ENCODE data around the gene DLEC1. TPM values are rescaled to one million over a fixed set of nuclear protein-coding genes. Genes with fewer than 3 reads are reported as not detected.

The DLEC1 gene
- total and polyA plus RNA-seq, 7 donors: 0.16 to 0.60 (median 0.41) TPM

- DNase-seq: peak; percentile 62
- Histone ChIP-seq H3K36me3 (peaks cover 12 to 47% (median 22%) of the 10 kb centered on the region in 4 donors), H3K27me3 (no peaks in the 10 kb centered on the region), H3K27ac (no peak overlapping the region), H3K9me3 (peaks cover 0 to 2% (median 0%) of the 10 kb centered on the region in 4 donors), H3K4me3 (no peak overlapping the region), H3K4me1 (peaks cover 0 to 10% (median 5%) of the 10 kb centered on the region in 4 donors)
- intact Hi-C loops (cut with DNase I): no loop called here
- 75 to 90% methylated on average over 10 of the region's 10 CpGs for WGBS, 2 donors
- TF ChIP-seq EP300 (IDR thresholded peaks at IDR 0.05) (no peak), POLR2AphosphoS5 (IDR thresholded peaks at IDR 0.05) (no peak), POLR2A (IDR thresholded peaks at IDR 0.05) (no peak)
- TF ChIP-seq, protein P1, sequence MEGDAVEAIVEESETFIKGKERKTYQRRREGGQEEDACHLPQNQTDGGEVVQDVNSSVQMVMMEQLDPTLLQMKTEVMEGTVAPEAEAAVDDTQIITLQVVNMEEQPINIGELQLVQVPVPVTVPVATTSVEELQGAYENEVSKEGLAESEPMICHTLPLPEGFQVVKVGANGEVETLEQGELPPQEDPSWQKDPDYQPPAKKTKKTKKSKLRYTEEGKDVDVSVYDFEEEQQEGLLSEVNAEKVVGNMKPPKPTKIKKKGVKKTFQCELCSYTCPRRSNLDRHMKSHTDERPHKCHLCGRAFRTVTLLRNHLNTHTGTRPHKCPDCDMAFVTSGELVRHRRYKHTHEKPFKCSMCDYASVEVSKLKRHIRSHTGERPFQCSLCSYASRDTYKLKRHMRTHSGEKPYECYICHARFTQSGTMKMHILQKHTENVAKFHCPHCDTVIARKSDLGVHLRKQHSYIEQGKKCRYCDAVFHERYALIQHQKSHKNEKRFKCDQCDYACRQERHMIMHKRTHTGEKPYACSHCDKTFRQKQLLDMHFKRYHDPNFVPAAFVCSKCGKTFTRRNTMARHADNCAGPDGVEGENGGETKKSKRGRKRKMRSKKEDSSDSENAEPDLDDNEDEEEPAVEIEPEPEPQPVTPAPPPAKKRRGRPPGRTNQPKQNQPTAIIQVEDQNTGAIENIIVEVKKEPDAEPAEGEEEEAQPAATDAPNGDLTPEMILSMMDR (IDR thresholded peaks at IDR 0.05): no peak
Measured at GRCh38 chr3:38019658-38020341, 19.2 kb upstream of the DLEC1 start.

DNA sequence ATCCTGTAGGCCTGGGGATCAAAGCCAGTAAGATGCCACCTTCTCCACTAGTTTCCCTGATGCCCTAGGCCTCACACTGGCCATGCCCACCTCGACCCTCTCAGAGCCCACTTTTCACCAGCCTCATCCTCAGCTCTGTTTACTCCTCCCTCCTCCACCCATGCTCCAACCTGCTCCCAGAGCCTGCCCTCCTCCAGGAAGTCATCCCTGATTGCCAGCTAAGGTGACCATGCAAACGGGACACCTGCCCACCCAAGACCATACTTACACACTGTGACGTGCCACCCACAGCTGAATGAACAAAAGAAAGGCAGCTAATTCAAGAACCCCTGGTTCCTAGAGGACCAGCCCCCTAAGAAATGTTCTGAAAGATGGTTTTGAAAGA, 18.7 kb upstream of the DLEC1 start:
- intact Hi-C loops (cut with DNase I): no loop called here
- Histone ChIP-seq H3K4me3 (no peak overlapping the region), H3K9me3 (peaks cover 0 to 1% (median 0%) of the 10 kb centered on the region in 4 donors), H3K27me3 (no peaks in the 10 kb centered on the region), H3K27ac (no peak overlapping the region), H3K36me3 (peaks cover 8 to 42% (median 20%) of the 10 kb centered on the region in 4 donors), H3K4me1 (peaks cover 0 to 13% (median 8%) of the 10 kb centered on the region in 4 donors)
- TF ChIP-seq, protein P1 (IDR thresholded peaks at IDR 0.05): no peak
- no peak for TF ChIP-seq EP300 (IDR thresholded peaks at IDR 0.05)
- TF ChIP-seq POLR2AphosphoS5 (IDR thresholded peaks at IDR 0.05): no peak
- TF ChIP-seq POLR2A (IDR thresholded peaks at IDR 0.05): no peak
- WGBS, 2 donors: 59 to 83% methylated on average over 3 of the region's 3 CpGs
- no peak for DNase-seq

GRCh38 chr3:38021196-38021595, 17.8 kb upstream of the DLEC1 start:
- peaks cover 6 to 33% (median 12%) of the 10 kb centered on the region in 4 donors for H3K36me3 ChIP-seq
- peaks cover 0 to 21% (median 16%) of the 10 kb centered on the region in 4 donors for H3K4me1 ChIP-seq
- no peaks in the 10 kb centered on the region for H3K9me3 ChIP-seq
- DNase-seq: no peak
- no peaks in the 10 kb centered on the region for H3K27me3 ChIP-seq
- no peak overlapping the region for H3K4me3 ChIP-seq
- no peak overlapping the region for H3K27ac ChIP-seq
- intact Hi-C loops (cut with DNase I): no loop called here
- whole genome bisulfite sequencing, 2 donors: 86 to 94% methylated on average over 4 of the region's 4 CpGs
- no peak for TF ChIP-seq POLR2AphosphoS5 (IDR thresholded peaks at IDR 0.05)
- TF ChIP-seq, protein P1 (IDR thresholded peaks at IDR 0.05): no peak
- TF ChIP-seq EP300 (IDR thresholded peaks at IDR 0.05): no peak
- no peak for TF ChIP-seq POLR2A (IDR thresholded peaks at IDR 0.05)

GRCh38 chr3:38022301-38022700, 16.7 kb upstream of the DLEC1 start:
- peaks cover 0 to 22% (median 18%) of the 10 kb centered on the region in 4 donors for H3K4me1 ChIP-seq
- H3K27ac ChIP-seq: peak overlapping the region in 1 of 4 donors; percentile 27
- no peaks in the 10 kb centered on the region for H3K27me3 ChIP-seq
- TF ChIP-seq, protein P1 (IDR thresholded peaks at IDR 0.05): no peak
- no peak for TF ChIP-seq POLR2AphosphoS5 (IDR thresholded peaks at IDR 0.05)
- TF ChIP-seq EP300 (IDR thresholded peaks at IDR 0.05): no peak
- no peak for TF ChIP-seq POLR2A (IDR thresholded peaks at IDR 0.05)
- intact Hi-C loops (cut with DNase I): no loop called here
- WGBS, 2 donors: 63 to 74% methylated on average over 3 of the region's 3 CpGs
- no peak for DNase-seq
- peaks cover 0 to 22% (median 5%) of the 10 kb centered on the region in 4 donors for H3K36me3 ChIP-seq
- H3K9me3 ChIP-seq: no peaks in the 10 kb centered on the region
- H3K4me3 ChIP-seq: no peak overlapping the region
